GM13977 (cell line): ENCODE data around the gene MTCH1.
"Not testable (repeated sequence)": the region's sequence is repeated elsewhere in the genome, so short reads cannot be mapped to it uniquely, and the experiment has no call there.

Experiments used
- DNase-seq: peaks from one replicate; pipeline ENCODE4 v3.0.0; 2012; ENCODE audit warnings: low spot score
- CTCF ChIP-seq: IDR thresholded peaks from 2 replicates; pipeline ENCODE4 v1.5.1; 2012; ENCODE audit warnings: mild to moderate bottlenecking, control low read depth; ENCODE audit not compliant: insufficient read depth; ENCODE audit errors: extremely low read depth, missing control alignments
- in situ Hi-C: fragments of 300-500 bp; cut with MboI; formaldehyde crosslinking; loops from one replicate; pipeline ENCODE4 v1.12.0; 2022; ENCODE audit warnings: low sequenced_read_pairs, low pct_unique_long_range_greater_than_20kb, mixed read lengths, inconsistent platforms; ENCODE audit not compliant: unreplicated experiment

Gene MTCH1

GRCh38 chr6:36949636-36950035, 36.4 kb downstream of the MTCH1 start:
- DNase-seq, result no peak
- TF ChIP-seq CTCF, result no peak
- in situ Hi-C loops, result no loop called here

DNA sequence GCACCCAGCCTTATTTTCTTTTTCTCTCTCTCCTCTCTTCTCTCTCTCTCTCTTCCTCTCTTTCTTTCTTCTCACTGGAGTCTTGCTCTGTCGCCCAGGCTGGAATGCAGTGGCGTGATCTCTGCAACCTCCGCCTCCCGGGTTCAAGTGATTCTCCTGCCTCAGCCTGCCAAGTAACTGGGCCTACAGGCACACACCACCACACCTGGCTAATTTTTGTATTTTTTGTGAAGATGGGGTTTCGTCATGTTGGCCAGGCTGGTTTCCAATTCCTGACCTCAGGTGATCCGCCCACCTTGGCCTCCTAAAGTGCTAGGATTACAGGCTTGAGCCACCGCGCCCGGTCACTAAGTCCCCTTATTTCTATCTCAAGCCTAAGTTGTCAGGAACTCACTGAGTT, 36.9 kb downstream of the MTCH1 start:
- in situ Hi-C loops, DNase-seq: not testable (repeated sequence)

- no peak for DNase-seq
Measured at GRCh38 chr6:36947570-36948351, 38.2 kb downstream of the MTCH1 start.

DNA sequence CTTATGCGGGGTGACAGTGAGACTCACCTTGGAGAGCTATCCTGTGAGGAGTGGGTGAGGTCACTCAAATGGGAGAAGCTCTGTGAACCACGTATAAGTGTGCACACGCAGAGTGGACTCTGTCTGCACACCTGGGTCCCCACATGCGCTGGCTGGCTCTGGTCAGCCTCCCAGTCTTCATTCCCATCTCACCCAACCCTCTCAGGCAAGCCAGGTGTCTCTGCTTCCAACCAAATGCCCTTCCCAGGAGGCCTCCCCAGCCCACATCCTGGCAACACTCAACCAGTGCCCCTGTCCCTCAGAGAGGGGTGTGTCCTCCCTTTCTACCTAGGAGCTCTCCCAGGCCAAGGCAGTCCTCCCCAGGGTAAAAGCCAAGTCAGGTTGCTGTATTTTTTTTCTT, 39.5 kb downstream of the MTCH1 start:
- DNase-seq, result no peak
- in situ Hi-C loops, result no loop called here
- no peak for TF ChIP-seq CTCF

More at GRCh38 chr6:36947570-36948351, 38.2 kb downstream of the MTCH1 start:
- in situ Hi-C loops, result no loop called here
- no peak for TF ChIP-seq CTCF

DNA sequence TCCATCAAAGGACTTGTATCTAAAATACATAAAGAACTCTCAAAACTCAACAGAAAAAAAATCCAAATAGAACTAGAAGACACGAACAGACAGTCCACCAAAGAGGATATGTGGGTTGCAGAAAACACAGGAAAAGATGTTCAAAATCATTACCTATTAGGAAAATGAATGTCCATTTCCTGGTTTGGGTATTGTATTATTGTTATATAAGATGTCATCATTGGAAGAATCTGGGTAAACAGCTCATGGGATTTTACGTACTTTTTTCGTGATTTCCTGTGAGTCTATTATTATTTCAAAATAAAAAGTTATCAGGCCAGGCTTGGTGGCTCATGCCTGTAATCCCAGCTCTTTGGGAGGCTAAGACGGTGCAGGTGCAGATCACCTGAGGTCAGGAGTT, 40.7 kb downstream of the MTCH1 start:
- no peak for TF ChIP-seq CTCF
- in situ Hi-C loops, result no loop called here
- no peak for DNase-seq

DNA sequence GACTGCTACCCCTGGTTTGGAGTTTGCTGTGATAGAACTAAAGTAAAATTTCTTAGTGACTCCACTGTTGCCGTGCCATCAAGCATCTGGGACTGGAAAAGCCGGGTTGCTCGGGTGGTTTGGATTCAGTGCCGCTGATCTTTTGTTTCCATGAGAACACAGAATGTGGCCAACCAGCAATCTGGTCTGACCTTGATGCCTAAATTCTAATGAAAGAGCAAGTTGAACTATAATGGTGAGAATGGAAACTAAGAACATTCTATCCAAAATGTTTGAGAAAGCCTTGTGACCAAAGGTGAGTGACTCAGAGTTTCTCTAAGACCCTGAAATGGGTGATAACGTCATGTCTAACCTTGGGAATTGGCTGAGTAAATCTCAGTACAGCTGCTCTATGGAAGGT, 41.3 kb downstream of the MTCH1 start:
- DNase-seq, result no peak
- TF ChIP-seq CTCF, result no peak
- in situ Hi-C loops, result no loop called here

DNA sequence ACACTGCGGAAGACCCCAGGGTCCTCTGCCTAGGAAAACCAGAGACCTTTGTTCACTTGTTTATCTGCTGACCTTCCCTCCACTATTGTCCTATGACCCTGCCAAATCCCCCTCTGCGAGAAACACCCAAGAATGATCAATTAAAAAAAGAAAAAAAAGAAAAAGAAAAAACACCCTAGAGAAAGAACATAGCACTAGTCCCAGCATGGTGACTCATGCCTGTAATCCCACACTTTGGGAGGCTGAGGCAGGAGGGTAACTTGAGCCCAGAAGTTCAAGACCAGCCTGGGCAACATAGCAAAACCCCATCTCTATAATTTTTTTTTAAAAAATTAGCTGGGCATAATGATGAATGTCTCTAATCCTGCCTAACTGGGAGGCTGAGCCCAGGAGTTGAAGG, 43.7 kb downstream of the MTCH1 start:
- in situ Hi-C loops, DNase-seq: not testable (repeated sequence)

DNA sequence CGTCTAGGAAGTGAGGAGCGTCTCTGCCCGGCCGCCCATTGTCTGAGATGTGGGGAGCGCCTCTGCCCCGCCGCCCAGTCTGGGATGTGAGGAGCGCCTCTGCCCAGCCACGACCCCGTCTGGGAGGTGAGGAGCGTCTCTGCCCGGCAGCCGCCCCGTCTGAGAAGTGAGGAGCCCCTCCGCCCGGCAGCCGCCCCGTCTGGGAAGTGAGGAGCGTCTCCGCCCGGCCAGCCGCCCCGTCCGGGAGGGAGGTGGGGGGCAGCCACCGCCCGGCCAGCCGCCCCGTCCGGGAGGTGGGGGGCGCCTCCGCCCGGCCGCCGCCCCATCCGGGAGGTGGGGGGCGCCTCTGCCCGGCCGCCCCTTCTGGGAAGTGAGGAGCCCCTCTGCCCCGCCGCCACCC, 44.4 kb downstream of the MTCH1 start:
- in situ Hi-C loops, DNase-seq: not testable (repeated sequence)
